GM13976 (cell line): Measurements from ENCODE around the gene ZFC3H1.

Experiments
- DNase-seq: peaks from one replicate; pipeline ENCODE4 v3.0.0; 2012; ENCODE audit warnings: low spot score
- in situ Hi-C: fragments of 300-500 bp; cut with MboI; formaldehyde crosslinking; loops from one replicate; pipeline ENCODE4 v1.12.0; 2022; ENCODE audit warnings: low sequenced_read_pairs, mixed read lengths, inconsistent platforms; ENCODE audit not compliant: unreplicated experiment
- TF ChIP-seq, protein P1 (sequence below): IDR thresholded peaks from 2 replicates; pipeline ENCODE4 v1.5.1; 2012; ENCODE audit warnings: borderline replicate concordance, mild to moderate bottlenecking; ENCODE audit not compliant: insufficient read depth; ENCODE audit errors: extremely low read depth, missing control alignments, control extremely low read depth

The ZFC3H1 gene

DNA sequence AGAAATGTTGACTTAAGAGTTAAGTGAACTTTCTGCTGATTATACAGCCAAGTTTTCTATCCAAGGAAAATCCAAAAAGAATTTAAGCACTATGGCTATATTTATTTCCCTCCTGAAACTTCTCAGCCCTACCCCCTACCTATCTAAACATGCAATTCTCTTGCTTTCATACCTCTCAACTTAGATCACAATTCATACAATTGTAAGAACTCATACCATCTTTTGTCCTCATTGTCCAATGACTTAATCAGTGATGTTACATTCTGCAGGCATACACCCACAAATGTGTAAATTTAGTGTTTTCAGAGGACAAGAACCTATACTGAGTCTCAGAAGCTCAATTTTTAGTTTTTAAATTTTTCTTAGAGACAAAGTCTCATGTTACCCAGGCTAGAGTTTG, 62.1 kb downstream of the ZFC3H1 start:
- DNase-seq = no peak
- in situ Hi-C loops = no loop called here
- TF ChIP-seq, protein P1, sequence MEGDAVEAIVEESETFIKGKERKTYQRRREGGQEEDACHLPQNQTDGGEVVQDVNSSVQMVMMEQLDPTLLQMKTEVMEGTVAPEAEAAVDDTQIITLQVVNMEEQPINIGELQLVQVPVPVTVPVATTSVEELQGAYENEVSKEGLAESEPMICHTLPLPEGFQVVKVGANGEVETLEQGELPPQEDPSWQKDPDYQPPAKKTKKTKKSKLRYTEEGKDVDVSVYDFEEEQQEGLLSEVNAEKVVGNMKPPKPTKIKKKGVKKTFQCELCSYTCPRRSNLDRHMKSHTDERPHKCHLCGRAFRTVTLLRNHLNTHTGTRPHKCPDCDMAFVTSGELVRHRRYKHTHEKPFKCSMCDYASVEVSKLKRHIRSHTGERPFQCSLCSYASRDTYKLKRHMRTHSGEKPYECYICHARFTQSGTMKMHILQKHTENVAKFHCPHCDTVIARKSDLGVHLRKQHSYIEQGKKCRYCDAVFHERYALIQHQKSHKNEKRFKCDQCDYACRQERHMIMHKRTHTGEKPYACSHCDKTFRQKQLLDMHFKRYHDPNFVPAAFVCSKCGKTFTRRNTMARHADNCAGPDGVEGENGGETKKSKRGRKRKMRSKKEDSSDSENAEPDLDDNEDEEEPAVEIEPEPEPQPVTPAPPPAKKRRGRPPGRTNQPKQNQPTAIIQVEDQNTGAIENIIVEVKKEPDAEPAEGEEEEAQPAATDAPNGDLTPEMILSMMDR = no peak

- in situ Hi-C loops = no loop called here
- DNase-seq = no peak
- TF ChIP-seq, protein P1 = no peak
These were observed 64.4 kb downstream of the ZFC3H1 start for GRCh38 chr12:71599210-71599609.

DNA sequence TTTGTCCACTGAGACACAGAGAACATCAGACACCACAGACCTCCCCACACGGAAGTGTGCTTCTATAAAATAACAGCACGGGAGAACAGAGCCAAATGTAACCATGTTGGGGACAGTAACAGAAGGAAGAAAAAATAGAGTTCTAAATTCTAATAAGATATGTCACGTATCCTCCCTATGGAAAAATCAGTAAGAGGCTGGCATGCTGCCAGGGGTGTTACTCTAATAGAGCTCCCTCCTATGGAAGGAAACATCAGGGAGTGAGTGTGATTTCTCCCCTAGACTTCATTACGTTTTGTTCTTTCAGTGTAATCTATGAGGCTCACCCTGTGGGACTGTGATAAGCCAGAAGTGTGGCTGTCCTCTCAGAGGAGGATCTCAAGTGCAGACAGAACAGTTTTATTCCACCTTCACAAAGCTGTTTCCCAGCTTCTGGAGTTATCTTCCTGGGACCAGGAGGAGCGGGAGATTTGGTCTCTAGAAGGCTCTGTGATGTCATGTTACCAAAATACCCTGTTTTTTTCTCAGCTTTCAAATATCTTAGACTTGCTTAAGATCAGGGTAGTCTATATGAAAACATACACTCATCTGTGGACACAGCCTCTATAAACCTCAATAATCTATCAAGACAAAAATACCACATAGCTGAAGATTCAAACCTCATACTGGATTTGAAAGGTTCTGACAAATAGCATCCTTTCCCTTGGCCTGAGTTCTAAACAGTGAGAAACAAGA, 69.3 kb downstream of the ZFC3H1 start:
- TF ChIP-seq, protein P1 = no peak
- no peak for DNase-seq
- in situ Hi-C loops = no loop called here

DNA sequence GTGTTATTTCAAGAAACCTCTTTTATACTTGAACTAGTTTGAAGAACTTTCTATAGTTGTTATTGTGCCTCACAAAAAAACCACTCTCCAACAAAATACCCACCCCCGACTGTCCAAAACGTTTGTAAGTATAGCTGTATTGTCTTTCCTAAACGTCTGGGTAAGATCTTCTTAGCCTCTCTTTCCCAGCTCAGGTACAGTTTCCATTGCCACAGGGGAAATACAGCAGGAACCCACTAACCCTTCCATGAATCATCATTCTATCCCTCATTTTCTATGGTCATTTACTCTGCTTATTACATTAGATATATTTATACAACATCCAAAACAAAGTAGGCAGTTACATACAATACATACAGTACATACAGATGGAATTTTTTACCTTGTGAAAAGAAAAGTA, 70.8 kb downstream of the ZFC3H1 start:
- no peak for DNase-seq
- in situ Hi-C loops = no loop called here
- TF ChIP-seq, protein P1 = no peak

GRCh38 chr12:71591601-71592000, 72.0 kb downstream of the ZFC3H1 start:
- in situ Hi-C loops = no loop called here
- TF ChIP-seq, protein P1 = no peak
- no peak for DNase-seq

DNA sequence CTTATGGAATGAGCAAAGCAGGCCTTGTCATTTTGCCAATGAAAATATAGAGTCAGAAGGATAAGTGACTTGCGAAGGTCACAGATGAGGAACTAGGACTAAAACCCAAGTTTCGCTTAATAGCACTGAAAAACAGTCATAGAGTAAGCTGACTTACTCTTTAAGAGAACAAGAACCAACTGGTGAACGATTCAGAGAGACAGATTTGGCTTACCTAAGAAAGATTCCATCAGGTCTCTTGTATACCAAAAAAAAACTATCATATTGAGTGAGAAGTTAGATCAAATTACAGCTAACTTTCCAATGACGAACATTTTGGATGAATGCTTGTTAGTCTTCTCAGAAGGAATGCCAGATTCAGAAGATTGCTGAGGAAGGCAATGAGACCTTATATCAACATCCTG, 74.2 kb downstream of the ZFC3H1 start:
- DNase-seq = no peak
- in situ Hi-C loops = no loop called here
- TF ChIP-seq, protein P1 = no peak
